ENCODE data around the gene MARCHF4. TPM values are rescaled to one million over a fixed set of nuclear protein-coding genes. Genes with fewer than 3 reads are reported as not detected.

MARCHF4 gene
- total RNA-seq, 4 donors from 2014 or later: 0.14 to 1.4 TPM; not detected in 2

DNA sequence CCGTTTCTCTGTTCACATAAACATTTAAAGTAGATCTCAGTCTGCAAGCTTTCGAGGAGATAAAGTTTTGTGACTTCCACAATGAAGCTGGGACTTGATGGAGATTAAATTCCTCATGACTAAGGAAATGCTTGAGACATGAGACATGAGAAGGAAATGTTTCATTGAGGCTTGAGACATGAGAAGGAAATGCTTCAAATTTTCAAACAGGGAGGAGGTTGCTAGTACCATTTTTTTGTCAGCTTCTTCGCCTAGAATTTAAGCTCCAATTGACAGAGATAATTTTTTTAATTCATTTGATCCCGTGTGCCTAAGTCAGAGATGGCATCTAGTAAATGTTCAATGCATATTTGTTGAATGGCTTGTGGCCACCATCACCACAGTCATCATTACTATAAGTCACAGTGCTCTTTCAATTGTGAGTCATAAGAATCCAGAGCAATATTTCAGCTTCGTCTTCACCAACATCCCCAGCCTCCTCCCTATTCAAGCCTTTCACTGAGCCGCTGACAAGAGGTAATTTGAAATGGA lies 543 bp upstream of the MARCHF4 start:
- DNase-seq: no peak
- no peaks in the 10 kb centered on the region for H3K36me3 ChIP-seq
- H3K4me3 ChIP-seq: no peak overlapping the region
- no peaks in the 10 kb centered on the region for H3K9me3 ChIP-seq
- no peak for TF ChIP-seq EP300 (IDR thresholded peaks at IDR 0.05; ENCODE audit: low read depth)
- no peak for TF ChIP-seq POLR2AphosphoS5 (IDR thresholded peaks at IDR 0.05)
- no peak overlapping the region for H3K27ac ChIP-seq
- WGBS, 2 donors (ENCODE audit: low coverage in 1 of 2): 37 to 51% methylated on average over 3 to 6 of the region's 6 CpGs
- H3K27me3 ChIP-seq: peaks cover 65% of the 10 kb centered on the region
- in situ Hi-C loops (cut with MboI; ENCODE audit: low pct_ligation_motif_present in 1 of 4, low pct_unique_long_range_greater_than_20kb in 1 of 4, low sequenced_read_pairs in 3 of 4): no loop called here
- intact Hi-C loops (cut with DNase I; ENCODE audit: low total_unique reads): no loop called here
- peaks cover 0 to 17% (median 13%) of the 10 kb centered on the region in 4 donors for H3K4me1 ChIP-seq

DNA sequence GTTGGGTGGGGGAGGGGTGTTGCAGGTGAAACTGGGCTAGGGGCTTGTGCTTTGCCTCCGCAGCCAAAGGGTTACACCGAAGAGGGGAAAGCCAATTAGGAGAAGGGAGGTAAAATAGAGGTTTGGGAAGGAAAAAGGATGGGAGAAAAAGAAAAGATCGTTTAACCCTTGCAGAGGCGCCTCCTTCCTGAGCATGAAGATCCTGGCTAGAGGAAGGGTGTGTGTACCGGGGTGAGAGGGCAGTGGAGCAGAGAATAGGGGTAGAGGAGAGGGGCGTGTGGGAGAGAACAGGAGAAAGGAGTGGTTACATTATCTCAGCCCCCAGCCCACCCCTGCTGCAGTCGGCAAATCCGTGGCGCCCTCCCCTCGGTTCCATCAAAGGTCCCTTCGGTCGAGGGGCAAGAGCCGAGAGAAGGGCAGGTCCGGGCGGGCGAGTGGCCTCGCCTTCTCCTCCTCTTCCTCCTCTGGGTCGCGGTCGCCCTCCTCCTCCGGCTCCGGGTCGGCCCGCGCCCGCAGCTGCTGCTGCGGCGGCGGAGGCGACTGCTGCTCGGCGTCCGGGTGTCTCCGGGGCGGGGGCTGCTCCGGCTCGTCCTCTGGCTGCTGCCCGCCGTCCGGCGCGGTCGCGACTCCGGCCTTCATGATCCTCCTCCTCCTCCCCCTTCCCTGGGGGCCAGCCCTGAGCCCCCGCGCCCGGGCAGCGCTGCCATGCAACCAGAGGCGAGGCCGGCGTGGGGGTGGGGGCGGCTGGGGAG lies 1.1 kb downstream of the MARCHF4 start:
- Histone ChIP-seq H3K27me3 (peaks cover 77% of the 10 kb centered on the region), H3K4me3 (no peak overlapping the region), H3K27ac (no peak overlapping the region), H3K36me3 (no peaks in the 10 kb centered on the region), H3K4me1 (peaks cover 0 to 17% (median 13%) of the 10 kb centered on the region in 4 donors), H3K9me3 (no peaks in the 10 kb centered on the region)
- in situ Hi-C loops (cut with MboI; ENCODE audit: low pct_ligation_motif_present in 1 of 4, low pct_unique_long_range_greater_than_20kb in 1 of 4, low sequenced_read_pairs in 3 of 4) (no loop called here), intact Hi-C loops (cut with DNase I; ENCODE audit: low total_unique reads) (no loop called here)
- TF ChIP-seq POLR2AphosphoS5 (IDR thresholded peaks at IDR 0.05): no peak
- TF ChIP-seq EP300 (IDR thresholded peaks at IDR 0.05; ENCODE audit: low read depth): no peak
- WGBS, 2 donors (ENCODE audit: low coverage in 1 of 2): 3 to 7% methylated on average over 5 to 39 of the region's 53 CpGs
- DNase-seq: no peak

DNA sequence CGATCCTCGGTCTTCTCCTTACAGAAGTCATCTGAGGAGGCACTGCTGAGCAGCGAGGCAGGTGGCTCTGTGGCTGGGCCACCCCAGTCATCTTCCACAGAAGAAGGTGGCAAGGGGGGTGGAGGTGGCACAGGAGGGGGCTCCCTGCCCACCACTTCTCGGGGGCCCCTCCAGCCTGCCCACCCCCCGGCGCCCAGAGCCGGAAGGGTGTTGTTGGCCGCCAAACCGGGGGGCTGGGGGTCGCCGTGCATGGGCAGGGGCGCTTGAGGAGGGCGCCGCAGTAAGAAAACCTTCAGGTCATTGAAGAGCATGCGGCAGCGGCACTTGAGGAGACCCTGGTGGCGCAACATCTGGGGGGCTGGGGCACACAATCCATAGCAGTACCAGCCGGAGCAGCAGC lies 2.5 kb downstream of the MARCHF4 start:
- in situ Hi-C loops (cut with MboI; ENCODE audit: low pct_ligation_motif_present in 1 of 4, low pct_unique_long_range_greater_than_20kb in 1 of 4, low sequenced_read_pairs in 3 of 4) (no loop called here), intact Hi-C loops (cut with DNase I; ENCODE audit: low total_unique reads) (no loop called here)
- Histone ChIP-seq H3K36me3 (no peaks in the 10 kb centered on the region), H3K4me1 (peaks cover 0 to 17% (median 13%) of the 10 kb centered on the region in 4 donors), H3K27me3 (peaks cover 77% of the 10 kb centered on the region), H3K4me3 (no peak overlapping the region), H3K27ac (no peak overlapping the region), H3K9me3 (no peaks in the 10 kb centered on the region)
- WGBS, 2 donors (ENCODE audit: low coverage in 1 of 2): 77% methylated on average over 12 of the region's 18 CpGs; no CpG with 5 or more reads in 1 of the 2 donors
- TF ChIP-seq POLR2AphosphoS5 (IDR thresholded peaks at IDR 0.05) (no peak), POLR2A (IDR thresholded peaks at IDR 0.05) (no peak), EP300 (IDR thresholded peaks at IDR 0.05; ENCODE audit: low read depth) (no peak)
- TF ChIP-seq, protein P1, sequence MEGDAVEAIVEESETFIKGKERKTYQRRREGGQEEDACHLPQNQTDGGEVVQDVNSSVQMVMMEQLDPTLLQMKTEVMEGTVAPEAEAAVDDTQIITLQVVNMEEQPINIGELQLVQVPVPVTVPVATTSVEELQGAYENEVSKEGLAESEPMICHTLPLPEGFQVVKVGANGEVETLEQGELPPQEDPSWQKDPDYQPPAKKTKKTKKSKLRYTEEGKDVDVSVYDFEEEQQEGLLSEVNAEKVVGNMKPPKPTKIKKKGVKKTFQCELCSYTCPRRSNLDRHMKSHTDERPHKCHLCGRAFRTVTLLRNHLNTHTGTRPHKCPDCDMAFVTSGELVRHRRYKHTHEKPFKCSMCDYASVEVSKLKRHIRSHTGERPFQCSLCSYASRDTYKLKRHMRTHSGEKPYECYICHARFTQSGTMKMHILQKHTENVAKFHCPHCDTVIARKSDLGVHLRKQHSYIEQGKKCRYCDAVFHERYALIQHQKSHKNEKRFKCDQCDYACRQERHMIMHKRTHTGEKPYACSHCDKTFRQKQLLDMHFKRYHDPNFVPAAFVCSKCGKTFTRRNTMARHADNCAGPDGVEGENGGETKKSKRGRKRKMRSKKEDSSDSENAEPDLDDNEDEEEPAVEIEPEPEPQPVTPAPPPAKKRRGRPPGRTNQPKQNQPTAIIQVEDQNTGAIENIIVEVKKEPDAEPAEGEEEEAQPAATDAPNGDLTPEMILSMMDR (IDR thresholded peaks at IDR 0.05): no peak
- DNase-seq: no peak

DNA sequence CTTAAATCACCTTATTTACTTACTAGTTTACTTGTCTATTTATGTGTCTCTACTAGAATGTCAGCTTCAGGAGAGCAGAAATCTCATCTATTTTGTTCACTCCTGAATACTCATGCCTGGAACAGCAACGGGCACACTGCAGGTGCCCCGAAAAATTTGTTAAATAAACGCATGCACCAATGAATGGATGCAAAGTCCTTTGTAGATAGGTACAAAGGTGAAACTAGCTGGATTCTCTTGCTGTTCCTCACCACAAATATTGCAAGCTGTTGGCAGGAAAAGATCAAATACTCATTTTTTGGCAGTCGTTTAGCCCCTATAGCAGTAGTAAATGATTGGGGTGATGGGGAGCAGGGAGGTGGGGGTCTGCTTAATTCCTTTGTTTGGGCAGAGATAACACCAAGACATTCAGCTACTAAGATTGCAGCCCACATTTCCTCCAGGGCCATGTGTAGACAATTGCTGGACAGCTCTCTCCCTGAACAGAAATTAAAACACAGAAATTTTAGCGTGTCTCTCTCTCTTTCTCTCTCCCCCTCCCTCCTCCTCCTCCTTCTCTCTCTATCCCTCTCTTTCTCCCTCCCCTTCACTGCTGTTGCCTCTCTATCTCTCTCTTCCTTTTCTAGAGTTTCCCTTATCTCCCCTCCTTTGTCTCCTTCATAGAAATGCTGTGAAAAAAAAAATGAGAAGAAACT lies 5.4 kb downstream of the MARCHF4 start:
- intact Hi-C loops (cut with DNase I; ENCODE audit: low total_unique reads): no loop called here
- H3K27me3 ChIP-seq: peaks cover 53% of the 10 kb centered on the region
- H3K9me3 ChIP-seq: no peaks in the 10 kb centered on the region
- 43 to 49% methylated on average over 5 of the region's 5 CpGs for WGBS, 2 donors (ENCODE audit: low coverage in 1 of 2)
- DNase-seq: no peak
- no peaks in the 10 kb centered on the region for H3K36me3 ChIP-seq
- H3K4me1 ChIP-seq: peaks cover 0 to 9% (median 6%) of the 10 kb centered on the region in 4 donors
- no peak overlapping the region for H3K4me3 ChIP-seq
- no peak overlapping the region for H3K27ac ChIP-seq
- no peak for TF ChIP-seq EP300 (IDR thresholded peaks at IDR 0.05; ENCODE audit: low read depth)
- TF ChIP-seq, protein P1 (IDR thresholded peaks at IDR 0.05): no peak
- TF ChIP-seq POLR2A (IDR thresholded peaks at IDR 0.05): no peak
- TF ChIP-seq POLR2AphosphoS5 (IDR thresholded peaks at IDR 0.05): no peak
- in situ Hi-C loops (cut with MboI; ENCODE audit: low pct_ligation_motif_present in 1 of 4, low pct_unique_long_range_greater_than_20kb in 1 of 4, low sequenced_read_pairs in 3 of 4): no loop called here

DNA sequence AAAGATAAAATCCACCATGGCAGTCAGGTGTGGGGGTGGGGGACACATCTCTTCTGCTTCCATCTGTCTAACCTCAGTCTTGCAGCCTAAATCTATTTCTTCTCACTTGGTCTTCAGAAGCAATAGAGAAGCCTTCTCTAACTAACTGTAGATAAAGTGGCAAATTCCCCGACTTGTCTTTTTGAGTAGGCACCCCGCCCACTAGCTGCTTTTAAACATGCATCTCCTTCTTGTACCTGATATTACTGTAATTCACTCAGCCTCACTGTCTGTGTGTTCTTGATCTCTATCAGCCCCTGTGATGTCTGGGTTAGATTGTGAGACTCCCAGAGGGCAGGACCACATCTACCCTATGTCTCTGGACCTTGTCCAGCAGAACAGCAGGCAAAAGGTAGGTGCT lies 6.8 kb downstream of the MARCHF4 start:
- in situ Hi-C loops (cut with MboI; ENCODE audit: low pct_ligation_motif_present in 1 of 4, low pct_unique_long_range_greater_than_20kb in 1 of 4, low sequenced_read_pairs in 3 of 4): no loop called here
- intact Hi-C loops (cut with DNase I; ENCODE audit: low total_unique reads): no loop called here
- H3K27ac ChIP-seq: no peak overlapping the region
- no peaks in the 10 kb centered on the region for H3K4me1 ChIP-seq
- H3K36me3 ChIP-seq: no peaks in the 10 kb centered on the region
- WGBS, 2 donors (ENCODE audit: low coverage in 1 of 2): 76 to 94% methylated on average over 2 of the region's 2 CpGs
- peaks cover 39% of the 10 kb centered on the region for H3K27me3 ChIP-seq
- H3K4me3 ChIP-seq: no peak overlapping the region
- no peak for DNase-seq
- no peaks in the 10 kb centered on the region for H3K9me3 ChIP-seq
- TF ChIP-seq, protein P1 (IDR thresholded peaks at IDR 0.05): no peak
- no peak for TF ChIP-seq POLR2A (IDR thresholded peaks at IDR 0.05)
- no peak for TF ChIP-seq POLR2AphosphoS5 (IDR thresholded peaks at IDR 0.05)
- TF ChIP-seq EP300 (IDR thresholded peaks at IDR 0.05; ENCODE audit: low read depth): no peak
